IMR-90 (cell line): ENCODE measurements around the gene FOXL3.
A peak's percentile ranks its signal among the peaks of the same experiment; 100 is the strongest.
"Not testable (repeated sequence)": the region's sequence is repeated elsewhere in the genome, so short reads cannot be mapped to it uniquely, and the experiment has no call there.

Experiments used
- BHLHE40 ChIP-seq: fragments of 150-350 bp; IDR thresholded peaks from 2 replicates; pipeline ENCODE4 v1.6.1; 2016; ENCODE audit warnings: mild to moderate bottlenecking, low read depth, low read length
- MXI1 ChIP-seq: IDR thresholded peaks from 2 replicates; pipeline ENCODE4 v1.6.1; 2012; ENCODE audit warnings: low read depth, mild to moderate bottlenecking, low read length, moderate library complexity, borderline replicate concordance
- POLR2A ChIP-seq: IDR thresholded peaks from 2 replicates; pipeline ENCODE4 v1.6.1; 2012; ENCODE audit warnings: mild to moderate bottlenecking, low read depth, low read length
- SMC3 ChIP-seq: fragments of 150-350 bp; IDR thresholded peaks from 2 replicates; pipeline ENCODE4 v1.6.1; 2016; ENCODE audit warnings: low read depth, mild to moderate bottlenecking, antibody characterized with exemption, low read length, moderate library complexity
- TF ChIP-seq, protein P1 (sequence below): conservative IDR thresholded peaks from 2 replicates; pipeline ENCODE4 v1.5.1; 2012; ENCODE audit warnings: mild to moderate bottlenecking, low read depth, low read length, improper control_type of control experiment
- TF ChIP-seq, protein P2 (sequence below): fragments of 150-350 bp; IDR thresholded peaks from 2 replicates; pipeline ENCODE4 v1.6.1; 2016; ENCODE audit warnings: low read depth, mild to moderate bottlenecking, low read length, moderate library complexity, borderline replicate concordance
- TF ChIP-seq, protein P3 (sequence below): fragments of 150-350 bp; IDR thresholded peaks from 2 replicates; pipeline ENCODE4 v1.6.1; 2017; ENCODE audit warnings: mild to moderate bottlenecking, antibody characterized with exemption, low read length, low read depth

DNA sequence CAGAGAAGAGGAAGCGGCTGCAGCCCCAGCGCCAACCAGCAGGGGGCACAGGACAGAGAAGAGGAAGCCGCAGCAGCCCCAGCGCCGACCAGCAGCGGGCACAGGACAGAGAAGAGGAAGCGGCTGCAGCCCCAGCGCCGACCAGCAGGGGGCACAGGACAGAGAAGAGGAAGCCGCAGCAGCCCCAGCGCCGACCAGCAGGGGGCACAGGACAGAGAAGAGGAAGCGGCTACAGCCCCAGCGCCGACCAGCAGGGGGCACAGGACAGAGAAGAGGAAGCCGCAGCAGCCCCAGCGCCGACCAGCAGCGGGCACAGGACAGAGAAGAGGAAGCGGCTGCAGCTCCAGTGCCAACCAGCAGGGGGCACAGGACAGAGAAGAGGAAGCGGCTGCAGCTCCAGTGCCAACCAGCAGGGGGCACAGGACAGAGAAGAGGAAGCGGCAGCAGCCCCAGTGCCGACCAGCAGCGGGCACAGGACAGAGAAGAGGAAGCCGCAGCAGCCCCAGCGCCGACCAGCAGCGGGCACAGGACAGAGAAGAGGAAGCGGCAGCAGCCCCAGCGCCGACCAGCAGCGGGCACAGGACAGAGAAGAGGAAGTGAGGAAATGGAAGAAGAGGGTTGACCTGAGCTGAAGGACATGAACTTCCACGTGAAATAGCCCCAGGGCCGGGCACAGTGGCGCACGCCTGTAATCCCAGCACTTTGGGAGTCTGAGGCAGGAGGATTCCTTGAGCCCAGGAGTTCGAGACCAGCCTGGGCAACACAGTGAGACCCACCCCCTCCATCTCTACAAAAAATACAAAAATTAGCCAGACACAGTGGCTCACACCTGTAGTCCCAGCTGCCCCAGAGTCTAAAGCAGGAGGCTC lies 26.3 kb upstream of the FOXL3 start:
- TF ChIP-seq MXI1, SMC3, POLR2A, BHLHE40: not testable (repeated sequence)
- TF ChIP-seq, protein P1, sequence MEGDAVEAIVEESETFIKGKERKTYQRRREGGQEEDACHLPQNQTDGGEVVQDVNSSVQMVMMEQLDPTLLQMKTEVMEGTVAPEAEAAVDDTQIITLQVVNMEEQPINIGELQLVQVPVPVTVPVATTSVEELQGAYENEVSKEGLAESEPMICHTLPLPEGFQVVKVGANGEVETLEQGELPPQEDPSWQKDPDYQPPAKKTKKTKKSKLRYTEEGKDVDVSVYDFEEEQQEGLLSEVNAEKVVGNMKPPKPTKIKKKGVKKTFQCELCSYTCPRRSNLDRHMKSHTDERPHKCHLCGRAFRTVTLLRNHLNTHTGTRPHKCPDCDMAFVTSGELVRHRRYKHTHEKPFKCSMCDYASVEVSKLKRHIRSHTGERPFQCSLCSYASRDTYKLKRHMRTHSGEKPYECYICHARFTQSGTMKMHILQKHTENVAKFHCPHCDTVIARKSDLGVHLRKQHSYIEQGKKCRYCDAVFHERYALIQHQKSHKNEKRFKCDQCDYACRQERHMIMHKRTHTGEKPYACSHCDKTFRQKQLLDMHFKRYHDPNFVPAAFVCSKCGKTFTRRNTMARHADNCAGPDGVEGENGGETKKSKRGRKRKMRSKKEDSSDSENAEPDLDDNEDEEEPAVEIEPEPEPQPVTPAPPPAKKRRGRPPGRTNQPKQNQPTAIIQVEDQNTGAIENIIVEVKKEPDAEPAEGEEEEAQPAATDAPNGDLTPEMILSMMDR, result peak; percentile 35
- TF ChIP-seq, protein P2, sequence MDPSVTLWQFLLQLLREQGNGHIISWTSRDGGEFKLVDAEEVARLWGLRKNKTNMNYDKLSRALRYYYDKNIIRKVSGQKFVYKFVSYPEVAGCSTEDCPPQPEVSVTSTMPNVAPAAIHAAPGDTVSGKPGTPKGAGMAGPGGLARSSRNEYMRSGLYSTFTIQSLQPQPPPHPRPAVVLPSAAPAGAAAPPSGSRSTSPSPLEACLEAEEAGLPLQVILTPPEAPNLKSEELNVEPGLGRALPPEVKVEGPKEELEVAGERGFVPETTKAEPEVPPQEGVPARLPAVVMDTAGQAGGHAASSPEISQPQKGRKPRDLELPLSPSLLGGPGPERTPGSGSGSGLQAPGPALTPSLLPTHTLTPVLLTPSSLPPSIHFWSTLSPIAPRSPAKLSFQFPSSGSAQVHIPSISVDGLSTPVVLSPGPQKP, result not testable (repeated sequence)
- TF ChIP-seq, protein P3, sequence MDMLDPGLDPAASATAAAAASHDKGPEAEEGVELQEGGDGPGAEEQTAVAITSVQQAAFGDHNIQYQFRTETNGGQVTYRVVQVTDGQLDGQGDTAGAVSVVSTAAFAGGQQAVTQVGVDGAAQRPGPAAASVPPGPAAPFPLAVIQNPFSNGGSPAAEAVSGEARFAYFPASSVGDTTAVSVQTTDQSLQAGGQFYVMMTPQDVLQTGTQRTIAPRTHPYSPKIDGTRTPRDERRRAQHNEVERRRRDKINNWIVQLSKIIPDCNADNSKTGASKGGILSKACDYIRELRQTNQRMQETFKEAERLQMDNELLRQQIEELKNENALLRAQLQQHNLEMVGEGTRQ, result not testable (repeated sequence)
